GM18499 (cell line): Measurements from ENCODE around the gene ADAMTS12.

Experiments
- ATAC-seq: cut with Tn5 transposase; IDR thresholded peaks from one replicate; pipeline ENCODE4 v1.9.1; 2021; ENCODE audit warnings: moderate number of reproducible peaks; ENCODE audit not compliant: insufficient read depth, unreplicated experiment

ADAMTS12 gene

DNA sequence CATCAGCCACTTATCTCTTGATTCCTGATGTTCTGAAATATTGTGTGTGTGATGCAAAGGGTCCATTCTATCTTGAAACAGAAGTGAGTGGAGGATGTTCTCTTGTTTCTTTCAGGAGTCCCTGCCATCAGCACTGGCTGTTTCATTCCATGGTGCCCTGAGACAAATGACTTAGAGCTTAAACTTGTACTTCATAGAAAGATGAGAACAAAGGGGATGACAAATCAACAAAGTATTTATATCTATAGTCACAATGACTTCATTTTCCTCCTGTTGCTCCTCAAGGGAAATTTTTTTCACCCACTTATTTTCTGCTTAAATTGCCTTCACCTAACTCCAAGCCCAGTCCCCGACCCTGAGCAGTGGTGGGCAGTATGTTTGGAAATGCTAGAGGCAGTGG, 279.4 kb downstream of the ADAMTS12 start:
- ATAC-seq: no peak

DNA sequence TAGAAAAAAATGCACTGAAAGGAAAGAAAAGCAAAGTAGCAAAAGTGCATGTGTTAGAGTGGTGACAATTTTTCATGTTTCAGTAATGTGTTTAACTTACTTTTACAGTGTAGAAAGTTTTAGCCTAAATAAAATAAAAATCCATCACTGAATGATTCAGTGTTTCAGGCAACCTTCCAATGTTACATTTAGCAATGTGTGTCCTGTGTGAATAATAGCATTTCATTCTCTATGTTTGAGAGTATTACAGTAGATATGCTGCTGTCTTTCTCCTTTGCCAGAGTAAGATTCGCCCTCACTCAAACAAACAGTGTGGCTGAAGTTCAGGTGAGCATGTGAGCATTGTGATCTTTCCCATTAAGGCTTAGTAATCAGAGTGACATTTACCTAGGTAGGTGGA, 279.9 kb downstream of the ADAMTS12 start:
- ATAC-seq: no peak

DNA sequence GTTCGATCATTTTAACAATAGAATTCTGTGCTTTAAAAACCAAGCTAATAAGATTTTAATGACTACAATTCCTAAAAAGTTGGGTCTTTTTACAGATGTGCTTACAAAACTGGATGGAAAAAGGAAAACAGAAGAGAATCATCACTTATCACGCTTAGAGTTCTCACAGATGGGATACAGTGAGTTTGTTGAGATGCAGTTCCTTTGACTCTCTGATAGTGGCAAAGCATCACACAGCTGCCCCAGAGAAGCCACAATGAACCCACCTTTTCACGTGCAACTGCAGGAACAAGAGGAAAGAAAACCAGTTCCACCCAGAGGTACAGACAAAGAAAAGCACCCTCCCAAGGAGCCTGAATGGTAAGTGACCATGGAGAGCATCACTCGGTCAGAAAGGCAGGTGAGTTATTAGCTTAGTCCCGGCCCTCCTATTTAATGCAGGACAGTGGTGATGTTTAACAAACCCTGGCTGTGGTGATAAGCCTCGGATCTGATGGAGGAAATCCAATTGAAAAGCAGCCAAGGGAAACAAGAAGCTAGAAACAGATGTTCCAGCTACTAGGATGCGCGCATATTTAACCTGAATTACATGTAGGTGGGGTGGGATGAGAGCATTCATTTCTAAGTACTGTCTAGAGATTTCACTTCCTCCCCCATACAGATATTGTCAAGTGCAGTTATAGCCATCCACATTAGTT, 283.3 kb downstream of the ADAMTS12 start:
- no peak for ATAC-seq

DNA sequence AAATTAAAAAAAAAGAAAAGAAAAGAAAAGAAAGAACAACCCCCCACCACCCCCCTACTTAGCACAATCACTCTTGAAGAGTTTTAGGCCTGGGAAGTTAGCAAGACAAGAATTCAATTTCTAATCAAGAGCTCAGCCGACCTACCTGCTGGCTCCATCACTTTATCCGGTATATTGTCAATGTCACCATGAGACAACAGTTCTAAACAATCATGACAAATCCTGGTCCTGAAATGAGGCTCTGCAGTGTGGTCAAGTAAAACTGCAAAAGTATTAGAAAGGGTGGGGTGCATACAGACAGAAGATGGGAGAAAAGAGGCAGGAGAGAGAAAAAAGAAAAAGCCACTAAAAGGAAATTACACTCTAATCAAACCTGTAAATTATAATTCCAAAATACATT, 287.3 kb downstream of the ADAMTS12 start:
- ATAC-seq: no peak

DNA sequence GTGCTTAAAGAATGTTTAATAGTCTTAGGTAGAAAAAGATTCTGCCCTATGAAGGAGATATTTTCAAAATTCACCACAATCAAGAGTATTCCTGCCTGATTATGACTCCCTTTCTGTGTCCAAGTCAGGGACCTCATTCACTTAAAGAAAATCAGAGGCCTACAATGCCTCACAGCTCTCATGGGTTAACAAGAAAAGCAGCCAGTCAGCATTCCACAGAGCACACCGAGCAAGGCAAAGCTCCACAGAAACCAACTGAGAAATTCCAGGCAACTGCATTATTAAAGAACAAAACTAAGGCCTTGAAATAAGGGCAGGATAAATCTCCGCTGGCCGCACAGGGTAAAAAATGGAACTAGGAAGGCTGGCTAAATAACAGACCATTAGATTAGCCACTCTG, 289.9 kb downstream of the ADAMTS12 start:
- no peak for ATAC-seq

DNA sequence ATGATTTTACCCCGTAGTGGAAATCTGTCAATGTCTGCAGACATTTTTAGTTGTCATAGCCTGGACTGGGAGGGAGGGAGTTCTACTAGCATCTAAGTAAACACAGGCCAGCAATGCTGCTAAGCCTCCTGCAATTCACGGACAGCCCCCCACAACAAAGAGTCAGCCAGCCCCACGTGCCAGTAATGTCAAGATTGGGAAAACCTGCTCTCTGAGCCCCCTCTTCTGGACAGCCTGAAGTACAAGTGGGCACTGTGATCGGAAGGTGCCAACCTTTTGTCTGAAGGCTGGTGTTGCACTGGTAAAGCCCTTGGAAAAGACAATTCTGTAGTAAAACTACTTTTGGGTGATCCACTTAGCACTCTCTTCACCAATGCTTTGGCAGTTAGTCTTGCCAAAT, 296.5 kb downstream of the ADAMTS12 start:
- no peak for ATAC-seq

DNA sequence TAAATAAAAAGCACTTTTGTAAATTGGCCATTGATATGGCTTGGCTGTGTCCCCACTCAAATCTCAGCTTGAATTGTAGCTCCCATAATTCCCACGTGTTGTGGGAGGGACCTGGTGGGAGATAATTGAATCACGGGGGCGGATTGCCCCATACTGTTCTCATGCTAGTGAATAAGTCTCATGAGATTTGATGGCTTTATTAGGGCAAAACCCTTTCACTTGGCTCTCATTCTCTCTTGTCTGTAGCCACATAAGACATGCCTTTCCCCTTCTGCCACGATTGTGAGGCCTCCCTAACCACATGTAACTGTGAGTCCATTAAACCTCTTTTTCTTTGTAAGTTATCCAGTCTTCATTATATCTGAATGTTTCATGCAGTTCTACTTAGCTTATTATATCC, 297.8 kb downstream of the ADAMTS12 start:
- ATAC-seq: no peak

DNA sequence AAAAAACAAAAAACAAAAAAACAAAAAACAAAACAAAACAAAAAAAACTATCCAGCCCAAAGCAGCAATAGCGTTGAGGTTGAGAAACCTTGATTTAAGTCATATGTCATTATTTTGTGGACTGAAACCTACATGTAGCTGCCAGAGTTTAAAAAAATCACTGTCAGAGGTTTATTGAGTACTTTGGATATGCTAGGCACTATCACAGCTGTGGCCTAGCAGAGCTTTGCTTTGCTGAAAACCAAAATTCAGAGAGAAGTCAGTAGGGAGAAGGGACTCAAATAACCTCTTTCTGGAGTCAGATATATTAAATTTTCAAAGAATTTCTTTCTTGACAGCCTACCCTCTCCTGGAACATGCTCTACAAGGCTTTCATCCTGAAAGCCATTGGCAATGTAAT, 299.5 kb downstream of the ADAMTS12 start:
- no peak for ATAC-seq

DNA sequence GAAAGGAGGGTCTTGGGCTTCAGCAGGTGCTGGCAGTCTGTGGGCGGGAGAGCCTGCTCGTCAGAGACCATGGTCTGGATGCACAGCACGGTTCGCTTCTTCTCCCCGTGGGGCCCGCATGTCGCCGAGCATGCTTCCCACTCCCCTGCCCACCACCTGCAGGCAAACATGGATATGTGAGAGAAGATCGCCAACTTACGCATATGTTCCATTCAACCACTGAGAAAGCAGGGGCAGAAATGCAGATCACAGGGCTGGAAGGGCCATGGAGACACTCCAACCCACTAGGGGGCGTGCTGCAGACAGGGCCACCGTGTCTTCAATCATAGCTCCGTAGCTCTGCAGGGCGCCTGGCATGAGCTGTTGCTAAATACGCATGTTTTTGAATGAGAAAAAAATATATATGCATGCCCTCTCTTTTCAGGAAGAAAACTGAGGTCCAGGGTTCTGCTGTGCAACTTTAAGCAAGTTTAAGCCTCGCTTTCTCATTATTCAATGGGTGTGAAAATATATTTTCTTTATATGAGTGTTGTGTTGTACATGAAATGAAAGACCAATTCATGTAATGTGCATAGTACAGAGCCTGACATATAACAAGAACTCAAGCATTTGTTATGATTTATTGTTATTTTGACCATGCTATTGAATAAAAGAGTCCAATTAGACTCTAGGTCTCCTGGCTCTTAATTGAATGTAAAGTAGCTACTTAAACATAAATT, 303.0 kb downstream of the ADAMTS12 start:
- no peak for ATAC-seq

DNA sequence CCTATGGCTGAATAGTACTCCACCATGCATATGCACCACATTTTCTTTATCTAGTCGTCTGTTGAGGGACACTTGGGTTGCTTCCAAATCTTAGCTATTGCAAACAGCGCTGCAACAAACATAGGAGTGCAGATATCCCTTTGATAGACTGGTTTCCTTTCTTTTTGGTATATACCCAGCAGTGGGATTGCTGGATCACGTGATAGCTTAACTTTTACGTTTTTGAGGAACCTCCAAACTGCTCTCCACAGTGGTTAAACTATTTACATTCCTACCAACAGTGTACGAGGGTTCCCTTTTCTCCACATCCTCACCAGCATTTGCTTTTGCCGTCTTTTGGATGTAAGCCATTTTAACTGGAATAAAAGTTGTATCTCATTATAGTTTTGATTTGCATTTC, 308.5 kb downstream of the ADAMTS12 start:
- no peak for ATAC-seq

DNA sequence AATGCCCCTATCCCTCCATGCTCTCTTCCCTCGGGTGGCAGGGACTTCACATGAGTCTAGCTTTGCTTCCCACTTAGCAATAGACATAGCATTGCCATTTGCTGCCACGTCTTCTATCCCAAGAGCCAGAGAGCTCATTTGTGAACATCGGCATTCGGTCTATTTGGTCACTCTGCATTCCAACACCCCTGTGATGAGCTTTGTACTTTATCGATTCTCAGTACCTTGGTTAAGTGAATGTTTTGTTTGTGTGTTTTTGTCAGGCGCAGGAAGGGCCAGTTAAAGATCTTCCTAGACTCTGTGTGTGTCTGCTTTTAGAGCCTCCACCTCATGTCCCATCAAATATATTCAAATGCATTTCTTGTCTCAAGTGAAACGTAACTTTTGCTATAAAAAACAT, 309.4 kb downstream of the ADAMTS12 start:
- no peak for ATAC-seq

DNA sequence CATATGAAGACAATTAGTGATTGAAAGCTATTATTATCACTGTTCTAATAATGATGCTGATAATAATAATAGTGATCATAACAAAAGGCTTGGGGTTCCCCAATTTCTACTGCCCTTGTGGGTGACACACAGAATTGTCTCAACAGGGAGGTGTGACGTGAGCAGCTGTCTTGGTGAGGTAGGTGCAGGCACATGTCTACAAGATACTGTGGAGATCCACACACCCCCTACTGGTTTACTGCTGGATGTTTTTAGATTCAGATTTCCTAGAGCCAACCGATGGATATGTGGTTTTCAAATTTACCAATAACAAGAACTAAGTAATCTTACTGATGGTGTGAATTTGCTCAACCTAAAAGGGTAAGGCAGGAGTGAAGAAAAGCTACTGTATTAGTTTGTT, 312.0 kb downstream of the ADAMTS12 start:
- ATAC-seq: no peak

DNA sequence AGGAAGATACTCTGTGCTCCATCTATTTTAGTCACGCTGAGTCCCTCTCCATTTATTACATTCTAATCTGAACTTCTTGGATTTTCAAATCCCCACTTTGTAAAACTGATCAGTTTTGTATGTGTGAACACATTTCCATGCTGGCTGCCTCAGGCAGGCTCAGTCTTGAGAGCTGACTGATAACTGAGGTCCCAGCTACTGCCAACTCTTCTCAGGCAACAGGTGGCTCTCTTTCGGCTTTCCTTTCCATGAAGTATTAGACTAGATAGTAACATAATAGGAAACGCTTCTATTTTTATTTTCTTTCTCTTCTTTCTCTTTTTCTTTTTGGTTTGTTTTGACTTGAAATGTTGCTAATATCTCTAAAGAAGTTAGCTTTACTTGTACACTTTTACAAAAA, 312.6 kb downstream of the ADAMTS12 start:
- no peak for ATAC-seq

DNA sequence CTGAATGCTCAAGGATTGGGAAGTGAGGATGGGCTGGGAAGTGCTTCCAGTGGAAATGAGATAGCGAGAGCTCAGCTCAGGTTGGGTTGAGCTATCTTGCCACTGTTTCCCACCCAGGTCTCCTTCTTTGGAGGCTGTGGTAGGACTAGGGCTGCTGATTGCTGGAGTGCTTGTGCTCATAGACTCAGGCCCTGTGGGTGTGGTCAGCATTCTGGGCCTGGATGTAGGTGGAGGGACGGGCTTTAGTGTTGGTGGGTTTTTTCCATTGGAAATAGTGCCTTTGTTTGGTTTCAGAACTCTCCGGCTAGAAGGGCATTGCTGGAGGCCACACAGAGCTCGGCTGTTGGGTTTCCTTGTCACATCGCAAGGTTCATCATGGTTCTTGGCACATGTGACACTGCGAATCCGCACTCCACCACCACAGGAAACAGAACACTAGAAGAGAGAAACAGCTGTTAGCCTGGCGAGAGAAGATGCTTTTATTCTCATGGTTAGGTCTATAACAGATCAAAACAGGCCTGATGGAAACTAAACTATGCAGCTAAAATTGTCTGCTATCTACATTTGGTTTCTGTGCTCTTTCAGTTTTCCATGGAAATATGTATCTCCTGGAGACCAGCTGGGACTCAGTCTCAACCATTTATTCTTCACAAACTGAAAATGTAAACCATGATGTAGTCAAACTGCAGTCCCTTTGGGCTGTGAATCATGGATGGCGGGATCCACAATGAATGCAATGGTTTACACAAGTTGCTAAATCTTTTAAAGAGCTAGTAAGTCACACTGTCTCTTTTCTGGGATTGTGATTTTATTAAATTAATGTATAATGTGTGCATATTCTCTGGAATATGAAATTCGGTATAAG, 314.8 kb downstream of the ADAMTS12 start:
- no peak for ATAC-seq

DNA sequence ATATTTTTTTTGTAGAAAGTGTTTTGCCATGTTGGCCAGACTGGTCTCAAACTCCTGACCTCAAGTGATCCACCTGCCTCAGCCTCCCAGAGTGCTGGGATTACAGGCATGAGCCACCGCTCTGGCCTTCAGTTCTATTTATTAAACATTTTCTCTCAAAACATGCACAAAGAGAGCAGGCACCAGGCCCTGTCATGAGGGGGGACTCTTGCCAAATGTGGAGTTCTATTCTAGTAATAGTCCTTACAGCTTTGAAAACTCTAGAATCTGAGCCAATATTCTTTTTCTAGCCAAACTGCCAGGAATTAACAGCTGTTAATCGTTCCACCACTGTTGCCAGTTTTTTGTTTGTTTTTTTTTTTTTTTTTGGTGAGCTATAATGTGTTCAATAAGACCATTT, 326.5 kb downstream of the ADAMTS12 start:
- no peak for ATAC-seq

DNA sequence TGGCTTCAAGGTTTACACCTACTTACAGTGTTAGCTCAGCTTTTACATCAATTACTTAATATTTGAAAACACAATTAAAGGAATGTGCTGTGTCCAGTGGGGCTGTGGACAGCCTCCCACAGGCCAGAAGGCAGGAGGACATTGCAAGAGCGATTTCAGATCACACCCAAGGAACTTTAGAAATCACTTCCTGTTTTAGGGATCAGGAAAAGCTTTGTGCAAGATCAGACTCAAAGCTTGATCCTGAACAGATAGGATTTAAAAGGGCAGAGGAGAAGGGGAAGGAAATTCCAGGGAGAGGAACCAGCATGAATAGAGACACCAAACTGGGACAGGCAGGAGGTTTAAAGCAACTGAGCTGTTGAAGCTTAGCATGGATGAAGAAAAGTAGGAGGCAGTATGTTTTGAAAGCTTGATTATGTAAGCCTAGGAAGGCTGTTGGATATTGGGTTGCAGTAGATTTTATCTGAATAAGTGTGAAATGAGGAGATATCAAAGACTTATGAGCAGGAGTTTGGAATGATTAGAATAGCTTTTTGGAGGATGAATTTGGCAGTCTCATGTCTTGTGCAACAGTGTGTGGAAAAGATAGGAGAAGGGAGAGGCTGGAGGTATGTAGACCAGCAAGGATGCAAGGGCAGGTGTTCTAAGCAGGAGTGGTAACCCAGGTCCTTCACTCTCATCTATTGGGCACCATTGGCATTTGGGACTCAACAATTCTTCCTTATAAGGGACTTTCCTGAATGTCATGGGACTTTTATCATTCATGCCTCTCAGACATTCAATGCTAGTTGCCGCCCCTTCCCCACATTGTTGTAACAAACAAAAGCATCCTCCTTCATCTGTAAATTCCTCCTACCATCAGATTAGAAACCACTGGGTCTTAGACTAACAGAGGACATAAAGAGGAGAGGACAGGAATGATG, 327.5 kb downstream of the ADAMTS12 start:
- no peak for ATAC-seq

DNA sequence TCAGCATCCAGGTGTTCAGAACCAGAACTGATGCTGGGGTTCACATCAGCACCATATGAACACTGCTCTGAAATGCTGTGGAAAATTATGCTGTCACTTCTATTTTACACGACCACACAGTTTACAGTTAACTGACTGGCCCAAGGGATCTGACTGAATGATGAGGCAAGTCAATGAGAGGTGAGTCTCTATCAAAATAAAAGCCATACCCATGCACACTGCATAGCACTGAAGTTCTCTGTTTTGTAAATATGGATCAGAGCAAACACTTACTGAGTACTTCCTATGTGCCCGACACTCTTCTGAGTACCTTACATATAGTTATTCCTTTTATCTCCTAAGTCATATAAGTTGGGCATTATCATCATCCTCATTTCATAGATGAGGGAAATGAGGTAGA, 328.3 kb downstream of the ADAMTS12 start:
- no peak for ATAC-seq

DNA sequence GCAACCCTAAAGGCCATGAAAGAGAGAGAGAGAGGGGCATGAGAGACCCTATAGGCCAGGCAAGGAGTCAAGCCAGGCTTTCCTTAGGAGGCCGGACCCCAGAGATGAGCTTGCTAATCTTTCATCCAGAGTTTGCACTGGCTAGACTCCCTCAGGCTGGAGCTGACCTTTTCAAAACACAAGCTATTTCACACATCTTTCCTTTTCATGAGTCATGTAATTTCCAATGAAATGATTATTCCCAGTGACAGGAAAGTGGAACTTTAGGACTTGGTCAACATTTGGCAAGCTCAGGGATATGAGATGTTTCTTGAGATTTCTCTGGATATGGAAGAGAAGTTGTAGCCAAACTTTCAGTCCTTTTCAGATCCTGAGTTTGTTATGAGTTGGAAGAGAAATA, 333.3 kb downstream of the ADAMTS12 start:
- ATAC-seq: no peak

DNA sequence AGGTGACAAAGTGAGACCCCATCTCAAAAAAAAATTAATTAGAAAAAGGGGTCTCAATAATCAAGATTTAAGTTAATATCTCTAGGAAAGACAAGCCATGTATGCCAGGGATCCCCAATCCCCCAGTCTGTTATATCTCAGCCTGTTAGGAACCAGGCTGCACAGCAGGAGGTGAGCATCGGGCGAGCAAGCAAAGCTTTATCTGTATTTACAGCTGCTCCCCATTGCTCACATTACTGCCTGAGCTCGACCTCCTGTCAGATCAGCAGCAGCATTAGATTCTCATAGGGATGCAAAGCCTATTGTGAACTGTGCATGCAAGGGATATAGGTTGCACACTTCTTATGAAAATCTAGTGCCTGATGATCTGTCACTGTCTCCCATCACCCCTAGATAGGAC, 334.2 kb downstream of the ADAMTS12 start:
- ATAC-seq: no peak
